ENCODE results near the gene NLRP11. TPM values are rescaled to one million over a fixed set of nuclear protein-coding genes. Genes with fewer than 3 reads are reported as not detected.

NLRP11 gene
- total and polyA plus RNA-seq, 10 of the 15 experiments (the other 5 are each of a cell fraction or from before 2014, with no cell fraction given): 0.02 to 16.2 (median 0.09) TPM; not detected in 5

- RAD21 ChIA-PET (ENCODE audit: unreplicated experiment): no interaction called here
- 95% methylated on average over 11 of the region's 11 CpGs for WGBS (ENCODE audit: insufficient coverage, insufficient replicate concordance, low lambda C conversion rate, missing lambda C conversion rate)
- CTCF ChIA-PET: no interaction called here
- Histone ChIP-seq H3K27me3 (replicated peaks in 1 of 2; ENCODE audit: control insufficient read depth in 2 of 2, insufficient read depth in 2 of 2, low read length in 1 of 2) (no peaks in the 10 kb centered on the region), H3K4me2 (ENCODE audit: control insufficient read depth, insufficient read depth) (no peak overlapping the region), H3K4me3 (no peak overlapping the region), H3K4me1 (ENCODE audit: control insufficient read depth, insufficient read depth, low read length) (no peaks in the 10 kb centered on the region), H3K27ac (ENCODE audit: control insufficient read depth, insufficient read depth) (no peak overlapping the region), H4K20me1 (ENCODE audit: control insufficient read depth, insufficient read depth) (no peaks in the 10 kb centered on the region), H2AFZ (ENCODE audit: control insufficient read depth, low read depth, low read length) (no peak overlapping the region), H3K9ac (ENCODE audit: control insufficient read depth, insufficient read depth, low read length) (no peak overlapping the region), H3K79me2 (ENCODE audit: control insufficient read depth, insufficient read depth, low read length) (no peaks in the 10 kb centered on the region), H3K9me3 (replicated peaks; ENCODE audit: control insufficient read depth, insufficient read depth, low read length) (no peaks in the 10 kb centered on the region), H3K36me3 (ENCODE audit: control insufficient read depth in 2 of 2, insufficient read depth in 2 of 2, low read length in 1 of 2) (no peaks in the 10 kb centered on the region)
- no peak for TF ChIP-seq TCF7 (IDR thresholded peaks at IDR 0.05; ENCODE audit: borderline replicate concordance)
- no peak for TF ChIP-seq RAD21 (IDR thresholded peaks at IDR 0.05; ENCODE audit: insufficient read depth, low read depth, low read length)
- TF ChIP-seq IRF5 (IDR thresholded peaks at IDR 0.05; ENCODE audit: borderline replicate concordance): no peak
- no peak for TF ChIP-seq WRNIP1 (IDR thresholded peaks at IDR 0.05; ENCODE audit: borderline replicate concordance, low read depth, low read length)
- no peak for TF ChIP-seq CREB1 (IDR thresholded peaks at IDR 0.05; ENCODE audit: low read depth)
- no peak for TF ChIP-seq TARDBP (IDR thresholded peaks at IDR 0.05; ENCODE audit: borderline replicate concordance)
- no peak for TF ChIP-seq SPI1 (IDR thresholded peaks at IDR 0.05; ENCODE audit: borderline replicate concordance, insufficient read depth, low read depth, low read length)
- TF ChIP-seq ASH2L (IDR thresholded peaks at IDR 0.05; ENCODE audit: borderline replicate concordance, low read depth): no peak
- no peak for TF ChIP-seq TBL1XR1 (IDR thresholded peaks at IDR 0.05; ENCODE audit: low read depth, low read length)
- no peak for TF ChIP-seq USF2 (IDR thresholded peaks at IDR 0.05; ENCODE audit: borderline replicate concordance, low read depth, low read length)
- no peak for FAIRE-seq
- no TSS peak for BruUV-seq (replicated peaks)
- in situ Hi-C loops (cut with MboI) (no loop called here), intact Hi-C loops (cut with micrococcal nuclease; ENCODE audit: unreplicated experiment) (no loop called here)
- SMC1A ChIA-PET (ENCODE audit: uncharacterized antibody, unreplicated experiment): no interaction called here
- POLR2A ChIA-PET: no interaction called here
- no peak for DNase-seq (ENCODE audit: low read depth, low spot score)
- no peak for ATAC-seq
Observed at GRCh38 chr19:55795021-55795420, 36.8 kb downstream of the NLRP11 start.
